Stomach smooth muscle (tissue), 2 donors: ENCODE data around the gene ADRA2A.

Source experiments
- H3K27ac ChIP-seq: one replicate; pipeline ENCODE4 v1.7.0; 2013; ENCODE audit warnings: mild to moderate bottlenecking, low read length, inconsistent platforms
- H3K27me3 ChIP-seq, 2 donors: one replicate each; pipeline ENCODE4 v1.7.0; 2013; ENCODE audit warnings: low read length in 2 of 2; ENCODE audit not compliant: insufficient read depth in 2 of 2, control insufficient read depth in 1 of 2
- H3K36me3 ChIP-seq, 2 donors: one replicate each; pipeline ENCODE4 v1.7.0; 2013; ENCODE audit warnings: low read length in 2 of 2; ENCODE audit not compliant: control insufficient read depth in 2 of 2, insufficient read depth in 2 of 2
- H3K4me1 ChIP-seq: one replicate; pipeline ENCODE4 v1.7.0; 2013; ENCODE audit warnings: low read length; ENCODE audit not compliant: control insufficient read depth, insufficient read depth
- H3K4me3 ChIP-seq, 2 donors: one replicate each; pipeline ENCODE4 v1.7.0; 2013; ENCODE audit warnings: low read length in 2 of 2
- H3K9ac ChIP-seq, 2 donors: one replicate each; pipeline ENCODE4 v1.7.0; 2013; ENCODE audit warnings: low read length in 2 of 2, mild to moderate bottlenecking in 1 of 2
- H3K9me3 ChIP-seq, 2 donors: one replicate each; pipeline ENCODE4 v1.7.0; 2013; ENCODE audit warnings: low read length in 2 of 2; ENCODE audit not compliant: control insufficient read depth in 2 of 2
- donor health status: healthy.
- donor health status: Pancreatic carcinoma.

The ADRA2A gene

GRCh38 chr10:111076682-111077478 lies at the start of gene ADRA2A:
TSS of gene ADRA2A (plus strand) at chr10:111077029. CDS start at chr10:111077997, 968 bp downstream.
- Histone ChIP-seq H3K27ac (no peak within 1 kb of the TSS), H3K4me1 (peaks cover 28% of the 10 kb centered on the region), H3K27me3 (peaks cover 41 to 57% of the 10 kb centered on the region in 2 donors), H3K4me3 (peak within 1 kb of the TSS; percentile 55 to 74), H3K9ac (peak within 1 kb of the TSS in 1 of 2 donors; percentile 21), H3K9me3 (peaks cover 0 to 2% of the 10 kb centered on the region in 2 donors), H3K36me3 (no peaks in the 10 kb centered on the region)

GRCh38 chr10:111030042-111030750 lies 46.6 kb upstream of the ADRA2A start:
- H3K27ac ChIP-seq = no peak overlapping the region
- H3K9ac ChIP-seq = no peak overlapping the region
- H3K4me3 ChIP-seq = no peak overlapping the region
- peaks cover 0 to 4% of the 10 kb centered on the region in 2 donors for H3K9me3 ChIP-seq
- H3K4me1 ChIP-seq = no peaks in the 10 kb centered on the region
- no peaks in the 10 kb centered on the region for H3K36me3 ChIP-seq
- no peaks in the 10 kb centered on the region for H3K27me3 ChIP-seq

- peaks cover 4 to 7% of the 10 kb centered on the region in 2 donors for H3K9me3 ChIP-seq
- H3K36me3 ChIP-seq = no peaks in the 10 kb centered on the region
- no peak overlapping the region for H3K9ac ChIP-seq
- no peaks in the 10 kb centered on the region for H3K27me3 ChIP-seq
- H3K4me1 ChIP-seq = no peaks in the 10 kb centered on the region
- no peak overlapping the region for H3K4me3 ChIP-seq
- no peak overlapping the region for H3K27ac ChIP-seq
Observed at GRCh38 chr10:111034598-111035310, 42.1 kb upstream of the ADRA2A start.

DNA sequence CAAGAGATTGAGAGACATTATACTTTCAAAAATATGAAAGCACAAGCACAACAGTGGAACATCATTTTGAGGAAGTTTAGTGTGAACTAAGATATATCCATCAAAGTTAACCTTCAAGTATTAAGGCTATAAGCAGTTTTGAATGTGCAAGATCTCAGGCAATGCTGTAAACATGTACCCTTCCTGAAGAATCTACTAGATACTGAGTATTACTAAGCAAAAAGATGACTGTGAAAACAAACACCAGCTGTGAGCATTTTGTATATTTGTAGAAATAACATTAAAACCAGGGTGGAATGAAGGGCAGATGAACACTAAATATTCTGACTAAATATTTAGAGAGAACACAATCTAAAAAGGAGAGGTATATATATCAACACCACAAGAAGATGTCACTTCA lies 41.3 kb upstream of the ADRA2A start:
- Histone ChIP-seq H3K9ac (no peak overlapping the region), H3K27me3 (no peaks in the 10 kb centered on the region), H3K27ac (no peak overlapping the region), H3K4me1 (no peaks in the 10 kb centered on the region), H3K4me3 (no peak overlapping the region), H3K9me3 (peaks cover 4 to 10% of the 10 kb centered on the region in 2 donors), H3K36me3 (no peaks in the 10 kb centered on the region)

- Histone ChIP-seq H3K27me3 (no peaks in the 10 kb centered on the region), H3K4me3 (no peak overlapping the region), H3K9me3 (peaks cover 4 to 10% of the 10 kb centered on the region in 2 donors), H3K4me1 (no peaks in the 10 kb centered on the region), H3K36me3 (no peaks in the 10 kb centered on the region), H3K27ac (no peak overlapping the region), H3K9ac (no peak overlapping the region)
Observed at GRCh38 chr10:111037858-111038257, 39.0 kb upstream of the ADRA2A start.

GRCh38 chr10:111039522-111039921 lies 37.3 kb upstream of the ADRA2A start:
- Histone ChIP-seq H3K27ac (no peak overlapping the region), H3K36me3 (no peaks in the 10 kb centered on the region), H3K27me3 (no peaks in the 10 kb centered on the region), H3K9ac (no peak overlapping the region), H3K4me3 (no peak overlapping the region), H3K4me1 (no peaks in the 10 kb centered on the region), H3K9me3 (peaks cover 4 to 10% of the 10 kb centered on the region in 2 donors)

DNA sequence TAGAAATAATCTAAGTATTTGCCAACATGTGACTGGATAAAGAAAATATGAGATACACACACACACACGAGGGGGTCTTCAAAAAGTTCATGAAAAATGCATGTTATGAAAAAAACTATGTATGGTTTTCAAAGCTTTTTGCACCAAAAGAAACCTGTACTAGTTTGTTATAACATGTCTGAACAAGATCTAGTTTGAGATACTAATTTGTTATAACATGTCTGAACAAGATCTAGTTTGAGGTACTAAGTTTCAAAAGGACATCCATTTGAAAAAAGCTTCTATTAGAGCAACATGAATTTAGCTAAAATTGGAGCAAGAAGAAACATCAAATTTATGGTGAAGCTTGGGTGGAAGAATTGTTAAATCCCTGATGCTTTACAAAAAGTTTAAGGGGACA lies 19.8 kb upstream of the ADRA2A start:
- H3K9ac ChIP-seq = no peak overlapping the region
- H3K9me3 ChIP-seq = peaks cover 3 to 8% of the 10 kb centered on the region in 2 donors
- H3K27me3 ChIP-seq = peaks cover 0 to 3% of the 10 kb centered on the region in 2 donors
- H3K36me3 ChIP-seq = no peaks in the 10 kb centered on the region
- H3K4me3 ChIP-seq = no peak overlapping the region
- H3K27ac ChIP-seq = no peak overlapping the region
- H3K4me1 ChIP-seq = no peaks in the 10 kb centered on the region

- peaks cover 0 to 3% of the 10 kb centered on the region in 2 donors for H3K27me3 ChIP-seq
- H3K27ac ChIP-seq = no peak overlapping the region
- H3K4me1 ChIP-seq = no peaks in the 10 kb centered on the region
- H3K4me3 ChIP-seq = no peak overlapping the region
- peaks cover 2 to 18% of the 10 kb centered on the region in 2 donors for H3K9me3 ChIP-seq
- no peaks in the 10 kb centered on the region for H3K36me3 ChIP-seq
- no peak overlapping the region for H3K9ac ChIP-seq
Observed at GRCh38 chr10:111063471-111063870, 13.4 kb upstream of the ADRA2A start.

GRCh38 chr10:111072232-111072631 lies 4.6 kb upstream of the ADRA2A start:
- Histone ChIP-seq H3K27ac (no peak overlapping the region), H3K9me3 (peaks cover 5 to 10% of the 10 kb centered on the region in 2 donors), H3K4me1 (peaks cover 13% of the 10 kb centered on the region), H3K9ac (no peak overlapping the region), H3K27me3 (peaks cover 29 to 35% of the 10 kb centered on the region in 2 donors), H3K4me3 (no peak overlapping the region), H3K36me3 (no peaks in the 10 kb centered on the region)

DNA sequence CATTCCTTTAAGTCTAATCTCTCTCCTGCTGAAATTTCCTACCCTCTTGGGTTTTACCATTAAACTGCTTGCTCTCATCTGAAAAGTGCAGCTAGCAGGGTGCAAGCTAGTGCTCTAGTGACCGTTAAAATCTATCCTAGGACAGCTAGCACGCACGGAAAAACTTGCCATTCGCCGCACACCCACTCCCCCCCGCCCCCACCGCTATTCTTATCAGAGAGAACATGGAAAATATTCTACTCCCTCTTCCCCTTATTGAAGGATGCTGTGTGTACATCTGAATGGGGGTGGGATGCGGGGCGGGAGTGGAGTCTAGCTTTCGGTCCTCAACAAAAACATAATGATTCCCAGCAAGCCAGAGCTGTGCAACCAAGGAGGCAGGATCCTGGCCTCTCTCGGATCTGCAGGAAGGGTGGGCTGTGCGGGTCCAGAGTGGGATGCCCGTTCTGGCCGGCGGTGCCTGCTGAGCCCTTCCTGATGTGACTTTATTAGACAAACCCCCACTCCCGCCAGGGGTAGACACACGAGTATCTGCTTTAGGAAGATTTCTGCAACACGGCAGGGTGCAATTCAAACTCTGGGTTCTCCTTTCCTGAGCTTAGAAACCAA lies 1.1 kb upstream of the ADRA2A start:
- peaks cover 43 to 57% of the 10 kb centered on the region in 2 donors for H3K27me3 ChIP-seq
- H3K27ac ChIP-seq = no peak overlapping the region
- H3K9me3 ChIP-seq = peaks cover 0 to 2% of the 10 kb centered on the region in 2 donors
- H3K4me3 ChIP-seq = peak overlapping the region; percentile 55 to 74
- no peaks in the 10 kb centered on the region for H3K36me3 ChIP-seq
- H3K4me1 ChIP-seq = peaks cover 28% of the 10 kb centered on the region
- no peak overlapping the region for H3K9ac ChIP-seq
